ENCODE results near the gene AKAP5.
A peak's percentile ranks its signal among the peaks of the same experiment; 100 is the strongest.
"Not testable (repeated sequence)": the region's sequence is repeated elsewhere in the genome, so short reads cannot be mapped to it uniquely, and the experiment has no call there.

The AKAP5 gene

GRCh38 chr14:64502887-64503433 lies 37.7 kb downstream of the AKAP5 start:
- peak in 1 of 5 experiments; percentile 58 for DNase-seq

GRCh38 chr14:64503434-64504309 lies 38.4 kb downstream of the AKAP5 start, which contains the start of gene ZBTB25:
Gene ZBTB25 (minus strand): TSS chr14:64503838. CDS start chr14:64490533, 13,305 bp downstream.
- peak; percentile 90 to 99 (median 98) for DNase-seq

DNA sequence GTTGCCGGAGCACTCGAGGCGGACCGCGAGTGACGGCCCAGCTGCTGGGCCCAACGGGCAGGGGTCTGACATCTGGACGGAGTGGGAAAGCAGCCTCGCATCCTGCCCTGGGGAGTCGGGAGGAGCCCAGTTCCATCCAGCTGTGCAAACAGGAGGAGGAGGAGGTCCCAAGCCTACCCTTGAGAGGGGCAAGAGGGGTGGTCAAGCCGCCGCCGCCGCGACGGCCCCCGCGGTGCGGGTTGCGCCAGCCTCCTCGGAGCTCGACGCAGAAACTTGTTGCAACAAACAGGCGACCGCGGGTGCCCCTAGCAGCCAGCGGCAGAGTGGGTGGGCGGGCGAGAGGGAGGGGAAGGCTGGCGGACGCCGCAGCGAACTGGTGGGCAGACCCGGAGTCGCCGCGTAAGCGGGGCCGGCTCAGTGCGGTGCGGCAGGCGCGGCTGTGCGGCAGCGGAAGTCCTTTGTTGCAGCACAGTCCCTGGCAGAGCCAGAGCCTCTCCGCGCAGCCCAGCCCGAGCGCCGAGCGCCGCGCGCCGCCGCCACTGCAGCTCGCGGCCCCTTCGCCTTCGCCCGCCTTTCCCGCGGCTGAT lies 39.1 kb downstream of the AKAP5 start, which contains the start of gene ZBTB1:
Gene ZBTB1 (plus strand): TSS at position 461 of the 587 bp plus-strand sequence. CDS start 16,735 bp downstream, outside the sequence.
- peak; percentile 66 to 95 (median 83) for DNase-seq

GRCh38 chr14:64504897-64505794 lies 39.8 kb downstream of the AKAP5 start:
- DNase-seq, result peak; percentile 59 to 95 (median 79)

DNA sequence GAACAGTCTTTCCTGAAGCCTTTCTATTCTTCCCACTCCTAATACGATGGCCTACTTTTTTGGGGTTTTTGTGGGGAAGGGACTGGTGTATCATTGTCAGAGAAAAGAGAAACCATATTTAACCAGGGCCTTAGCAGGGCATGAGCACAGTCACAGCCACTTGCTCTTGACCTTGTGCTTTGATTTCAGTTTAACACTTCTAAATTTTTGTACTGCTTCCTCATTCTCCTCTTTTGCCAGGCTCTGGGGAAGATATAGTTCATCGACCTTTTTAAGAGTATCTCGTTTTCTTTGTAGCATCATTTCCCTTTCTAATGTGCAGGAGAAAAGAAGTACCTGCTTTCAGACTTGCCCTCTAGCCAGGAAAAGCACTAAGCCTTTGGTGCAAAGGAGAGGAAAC lies 41.4 kb downstream of the AKAP5 start:
- no peak for DNase-seq

GRCh38 chr14:64507376-64508156 lies 42.3 kb downstream of the AKAP5 start:
- DNase-seq, result peak in 2 of 5 experiments; percentile 19 to 31

DNA sequence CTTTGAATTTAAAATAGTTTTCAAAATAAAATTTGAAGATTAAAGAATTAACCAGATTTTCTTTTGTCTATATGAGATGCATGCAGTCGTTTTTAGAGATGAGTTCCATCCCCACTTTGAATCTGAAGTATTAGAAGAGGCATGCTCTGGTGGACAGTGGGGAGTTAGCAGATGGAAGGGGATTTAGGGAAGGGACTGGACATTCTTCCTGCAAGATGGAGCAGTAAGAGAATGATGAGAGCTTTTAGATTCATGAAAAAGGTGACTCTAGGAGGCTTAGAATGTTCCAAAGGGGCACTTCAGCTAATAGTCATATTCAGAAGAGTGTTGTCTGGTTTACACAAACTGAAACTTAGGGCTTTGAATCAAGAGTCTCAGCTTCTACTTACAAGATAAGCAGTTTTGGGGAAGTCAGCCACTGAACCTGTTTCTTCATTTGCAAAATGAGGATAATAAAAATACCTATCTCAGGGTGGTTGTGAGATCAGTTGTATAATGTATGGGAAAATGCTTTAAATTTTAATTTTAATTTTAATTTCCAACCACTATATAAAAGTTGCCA lies 43.0 kb downstream of the AKAP5 start:
- DNase-seq, result peak in 1 of 5 experiments; percentile 81

DNA sequence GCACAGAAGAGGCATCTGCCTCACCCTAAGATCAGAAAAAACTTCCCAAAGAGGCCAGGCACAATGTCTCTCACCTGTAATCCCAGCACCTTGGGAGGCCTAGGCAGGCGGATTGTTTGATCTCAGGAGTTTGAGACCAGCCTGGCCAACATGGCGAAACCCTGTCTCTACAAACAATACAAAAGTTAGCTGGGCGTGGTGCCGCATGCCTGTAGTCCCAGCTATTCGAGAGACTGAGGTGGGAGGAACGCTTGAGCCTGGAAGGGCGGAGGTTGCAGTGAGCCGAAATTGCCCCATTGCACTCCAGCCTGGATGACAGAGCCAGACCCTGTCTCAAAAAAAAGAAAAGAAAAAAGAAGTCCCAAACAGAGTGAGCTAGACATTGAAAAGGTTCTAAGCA lies 43.7 kb downstream of the AKAP5 start:
- no peak for DNase-seq

GRCh38 chr14:64510825-64511671 lies 45.7 kb downstream of the AKAP5 start:
- peak; percentile 21 to 68 (median 46) for DNase-seq

- DNase-seq, result no peak
Observed at GRCh38 chr14:64513271-64513670, 48.0 kb downstream of the AKAP5 start.

DNA sequence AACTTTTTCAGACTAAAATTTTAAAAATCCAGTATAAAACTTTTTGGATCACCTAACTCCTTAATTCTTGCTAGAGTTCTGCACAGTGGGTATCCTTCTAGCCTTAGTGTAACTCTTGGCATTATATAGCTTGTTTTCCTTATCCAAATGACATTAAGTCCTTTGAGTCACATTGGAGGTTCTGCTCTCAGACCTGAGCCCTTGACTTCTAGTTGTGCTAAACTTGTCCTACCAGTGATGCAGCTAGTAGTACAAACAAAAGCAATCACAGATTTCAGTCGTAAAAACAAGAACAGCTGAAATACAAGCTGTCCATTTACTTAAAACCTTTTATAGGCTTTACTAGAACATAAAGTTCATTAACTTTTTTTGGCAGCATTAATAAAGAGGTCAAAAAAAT lies 49.8 kb downstream of the AKAP5 start:
- DNase-seq, result no peak

DNA sequence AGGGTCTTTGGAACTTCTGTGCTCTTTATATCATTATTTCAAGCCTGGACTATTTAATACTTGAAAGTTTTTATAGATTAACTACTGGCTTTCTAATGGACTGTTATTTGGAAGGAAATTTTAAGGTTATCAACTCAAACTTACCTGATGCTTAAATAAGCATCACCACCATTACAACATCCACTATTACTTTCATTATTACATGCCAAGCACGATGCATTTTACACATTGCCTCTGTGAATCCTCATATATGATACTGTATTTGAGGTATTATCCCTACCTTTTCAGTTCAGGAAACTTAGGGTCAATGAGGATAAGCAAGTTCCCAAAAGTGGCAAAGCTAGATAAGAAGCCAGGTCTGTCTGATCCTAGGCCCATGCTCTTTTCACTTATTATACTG lies 51.7 kb downstream of the AKAP5 start:
- no peak for DNase-seq

GRCh38 chr14:64517667-64518066 lies 52.4 kb downstream of the AKAP5 start:
- DNase-seq, result not testable (repeated sequence)

DNA sequence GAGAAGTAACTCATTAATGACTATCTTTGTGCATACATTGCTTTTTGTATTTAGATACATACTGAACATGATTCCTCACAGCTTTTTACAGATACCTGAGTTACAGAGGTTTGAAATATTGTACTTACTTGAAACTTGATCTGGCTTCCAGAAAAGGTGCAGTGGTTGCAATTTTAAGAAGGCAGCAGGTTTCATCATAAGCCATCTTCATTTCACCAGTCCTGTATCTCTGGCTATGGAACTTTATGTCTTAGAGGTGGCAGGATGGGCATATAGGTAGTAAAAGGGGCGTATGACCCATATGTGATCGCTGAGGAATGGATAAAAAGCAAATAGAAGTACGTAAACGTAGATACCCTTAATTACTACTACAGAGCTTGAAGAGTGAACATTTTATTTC lies 52.9 kb downstream of the AKAP5 start:
- no peak for DNase-seq

- no peak for DNase-seq
Observed at GRCh38 chr14:64520699-64521098, 55.4 kb downstream of the AKAP5 start.

DNA sequence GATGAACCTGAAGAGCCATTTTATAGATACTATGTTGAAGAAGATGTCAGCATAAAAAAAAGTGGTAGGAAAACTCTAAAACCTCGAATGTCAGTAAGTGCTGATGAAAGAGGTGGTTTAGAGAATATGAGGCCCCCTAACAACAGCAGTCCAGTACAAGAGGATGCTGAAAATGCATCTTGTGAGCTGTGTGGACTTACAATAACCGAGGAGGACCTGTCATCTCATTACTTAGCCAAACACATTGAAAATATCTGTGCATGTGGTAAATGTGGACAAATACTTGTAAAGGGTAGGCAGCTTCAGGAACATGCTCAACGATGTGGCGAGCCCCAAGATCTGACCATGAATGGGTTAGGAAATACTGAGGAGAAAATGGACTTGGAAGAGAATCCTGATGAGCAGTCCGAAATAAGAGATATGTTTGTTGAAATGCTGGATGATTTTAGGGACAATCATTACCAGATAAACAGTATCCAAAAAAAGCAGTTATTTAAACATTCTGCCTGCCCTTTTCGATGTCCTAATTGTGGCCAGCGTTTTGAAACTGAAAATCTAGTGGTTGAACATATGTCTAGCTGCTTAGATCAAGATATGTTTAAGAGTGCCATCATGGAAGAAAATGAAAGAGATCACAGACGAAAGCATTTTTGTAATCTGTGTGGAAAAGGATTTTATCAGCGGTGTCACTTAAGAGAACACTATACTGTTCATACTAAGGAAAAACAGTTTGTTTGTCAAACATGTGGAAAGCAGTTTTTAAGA lies 57.5 kb downstream of the AKAP5 start:
- DNase-seq, result peak in 1 of 5 experiments; percentile 19
